ENCODE data around the gene SLC38A3. TPM values are rescaled to one million over a fixed set of nuclear protein-coding genes. Genes with fewer than 3 reads are reported as not detected.

The SLC38A3 gene
- total RNA-seq, 1 donor = 0.36 TPM

- H2AFZ ChIP-seq (ENCODE audit: low read length) = no peak overlapping the region
- no peak for TF ChIP-seq CTCF (IDR thresholded peaks at IDR 0.05; ENCODE audit: extremely low read depth, low read depth, low read length)
- no peaks in the 10 kb centered on the region for H3K9me3 ChIP-seq (ENCODE audit: low read depth, low read length)
- peaks cover 32% of the 10 kb centered on the region for H3K4me1 ChIP-seq (ENCODE audit: insufficient read depth, low read length)
- H3K27me3 ChIP-seq (ENCODE audit: insufficient read depth, low read length) = no peaks in the 10 kb centered on the region
- H3K4me3 ChIP-seq (ENCODE audit: insufficient read depth, low read length) = peak overlapping the region; percentile 59
- H4K20me1 ChIP-seq (ENCODE audit: insufficient read depth, low read length) = no peaks in the 10 kb centered on the region
- no peaks in the 10 kb centered on the region for H3K79me2 ChIP-seq (ENCODE audit: insufficient read depth, low read length)
- DNase-seq (ENCODE audit: insufficient read length, low spot score, missing footprints) = no peak
- peak overlapping the region; percentile 10 for H3K27ac ChIP-seq (ENCODE audit: low read depth, low read length)
- peak overlapping the region; percentile 67 for H3K4me2 ChIP-seq (ENCODE audit: insufficient read depth, low read length)
- H3K36me3 ChIP-seq (ENCODE audit: insufficient read depth, low read length) = no peaks in the 10 kb centered on the region
Measured at GRCh38 chr3:50270422-50271224, 65.6 kb downstream of the SLC38A3 start.

Small RNA genes lying within 50 kb of the gene (small RNA-seq; reads per million reads assigned to genes)
- gene MIR566 (not detected), gene MIR5787 (not detected)

Other genes starting within 250 kb of the SLC38A3 start
- 148 and 150 TPM in 2 replicates for gene RBM5, start 116.4 kb upstream of the SLC38A3 start, total RNA-seq
- gene SEMA3F, start 49.9 kb upstream of the SLC38A3 start, total RNA-seq = 5.1 and 16.5 TPM in 2 replicates
- gene GNAT1, start 13.7 kb upstream of the SLC38A3 start, total RNA-seq = not detected in 2 replicates
- gene GNAI2, start 30.9 kb downstream of the SLC38A3 start, total RNA-seq = 223 and 248 TPM in 2 replicates
- 5.9 and 10.1 TPM in 2 replicates for gene SEMA3B, start 63.9 kb downstream of the SLC38A3 start, total RNA-seq
- gene LSMEM2, start 73.8 kb downstream of the SLC38A3 start, total RNA-seq = not detected in 2 replicates
- 60.4 and 65.1 TPM in 2 replicates for gene IFRD2, start 87.2 kb downstream of the SLC38A3 start, total RNA-seq
- gene HYAL3, start 94.1 kb downstream of the SLC38A3 start, total RNA-seq = 1.8 and 4.1 TPM in 2 replicates
- 6.5 and 8.0 TPM in 2 replicates for gene NAA80, start 94.1 kb downstream of the SLC38A3 start, total RNA-seq
- gene HYAL1, start 98.3 kb downstream of the SLC38A3 start, total RNA-seq = under 0.01 and 0.59 TPM in 2 replicates
- 32.9 and 34.2 TPM in 2 replicates for gene HYAL2, start 117.5 kb downstream of the SLC38A3 start, total RNA-seq
- 15.9 and 16.6 TPM in 2 replicates for gene TUSC2, start 123.0 kb downstream of the SLC38A3 start, total RNA-seq
- gene RASSF1, start 135.6 kb downstream of the SLC38A3 start, total RNA-seq = 17.4 and 18.1 TPM in 2 replicates
- 0.88 and 2.9 TPM in 2 replicates for gene ZMYND10, start 140.5 kb downstream of the SLC38A3 start, total RNA-seq
- gene NPRL2, start 145.5 kb downstream of the SLC38A3 start, total RNA-seq = 21.7 and 22.1 TPM in 2 replicates
- 22.1 and 25.0 TPM in 2 replicates for gene CYB561D2, start 145.6 kb downstream of the SLC38A3 start, total RNA-seq
- gene TMEM115, start 154.2 kb downstream of the SLC38A3 start, total RNA-seq = 61.6 and 73.1 TPM in 2 replicates

Measured in osteoblast (primary cell).